Mammary epithelial cell (primary cell): ENCODE results near the gene ICA1.

ENCODE experiments used
- CTCF ChIP-seq, 2 donors: IDR thresholded peaks in 1 of 2; conservative IDR thresholded peaks in 1 of 2; 2 replicates each; pipeline ENCODE4 v1.5.1; 2011 to 2012; ENCODE audit warnings: inconsistent platforms in 2 of 2, low read length in 2 of 2, mild to moderate bottlenecking in 2 of 2, control low read depth in 1 of 2, low read depth in 1 of 2; ENCODE audit not compliant: insufficient read depth in 1 of 2; ENCODE audit errors: extremely low read depth in 1 of 2
- EZH2 ChIP-seq: IDR thresholded peaks from 2 replicates; pipeline ENCODE4 v1.6.1; 2012; ENCODE audit warnings: low read length, inconsistent platforms, borderline replicate concordance

- TF ChIP-seq CTCF (conservative IDR thresholded peaks at IDR 0.05 in 1 of 2, IDR thresholded peaks at IDR 0.05 in 1 of 2; ENCODE audit: extremely low read depth in 1 of 2, insufficient read depth in 1 of 2, low read depth in 1 of 2, low read length in 2 of 2), result no peak
- TF ChIP-seq EZH2, result no peak
These were observed 146.2 kb downstream of the ICA1 start for GRCh38 chr7:8115547-8116402.
